NT2/D1 (cell line): ENCODE data around the gene VARS2.

Experiments used
- DNase-seq: peaks from one replicate; pipeline ENCODE4 v3.0.0-alpha.2; 2011; ENCODE audit warnings: low read depth, low spot score
- H3K27me3 ChIP-seq: 2 replicates; pipeline ENCODE4 v1.6.0; 2011; ENCODE audit warnings: mild to moderate bottlenecking; ENCODE audit not compliant: insufficient read length, insufficient read depth
- H3K36me3 ChIP-seq: 2 replicates; pipeline ENCODE4 v1.6.1; 2011; ENCODE audit warnings: mild to moderate bottlenecking, low read length, mixed read lengths; ENCODE audit not compliant: insufficient read depth, insufficient read length
- H3K4me1 ChIP-seq: 2 replicates; pipeline ENCODE4 v1.5.1; 2011; ENCODE audit not compliant: insufficient read depth, insufficient read length
- H3K4me3 ChIP-seq: 2 replicates; pipeline ENCODE4 v1.5.1; 2011; ENCODE audit warnings: low read depth; ENCODE audit not compliant: insufficient read length
- H3K9ac ChIP-seq: 2 replicates; pipeline ENCODE4 v1.6.0; 2011; ENCODE audit warnings: low read depth; ENCODE audit not compliant: insufficient read length
- H3K9me3 ChIP-seq: 2 replicates; pipeline ENCODE4 v1.5.1; 2011; ENCODE audit warnings: mild to moderate bottlenecking, low read length; ENCODE audit not compliant: insufficient read depth
- SUZ12 ChIP-seq: IDR thresholded peaks from 2 replicates; pipeline ENCODE4 v1.6.1; 2011; ENCODE audit not compliant: insufficient read length, insufficient read depth; ENCODE audit errors: extremely low read depth
- YY1 ChIP-seq: IDR thresholded peaks from 2 replicates; pipeline ENCODE4 v1.6.1; 2011; ENCODE audit not compliant: insufficient read length, insufficient read depth
- ZNF274 ChIP-seq: IDR thresholded peaks from 2 replicates; pipeline ENCODE4 v1.6.1; 2011; ENCODE audit warnings: mild to moderate bottlenecking, low read depth, low read length

The VARS2 gene

GRCh38 chr6:30885999-30886896, 27.8 kb upstream of the VARS2 start:
- Histone ChIP-seq H3K9me3 (no peaks in the 10 kb centered on the region), H3K27me3 (no peaks in the 10 kb centered on the region), H3K4me1 (peaks cover 19% of the 10 kb centered on the region), H3K9ac (peak overlapping the region; percentile 90), H3K36me3 (peaks cover 33% of the 10 kb centered on the region), H3K4me3 (peak overlapping the region; percentile 63)
- TF ChIP-seq ZNF274 (no peak), SUZ12 (no peak), YY1 (no peak)
- DNase-seq, result peak; percentile 90

GRCh38 chr6:30886897-30887255, 27.2 kb upstream of the VARS2 start:
- no peak for DNase-seq
- Histone ChIP-seq H3K36me3 (peaks cover 38% of the 10 kb centered on the region), H3K9me3 (no peaks in the 10 kb centered on the region), H3K9ac (peak overlapping the region; percentile 67), H3K4me3 (no peak overlapping the region), H3K27me3 (no peaks in the 10 kb centered on the region), H3K4me1 (peaks cover 14% of the 10 kb centered on the region)
- TF ChIP-seq SUZ12 (no peak), YY1 (no peak), ZNF274 (no peak)

- Histone ChIP-seq H3K4me1 (peaks cover 11% of the 10 kb centered on the region), H3K27me3 (no peaks in the 10 kb centered on the region), H3K9ac (no peak overlapping the region), H3K9me3 (no peaks in the 10 kb centered on the region), H3K4me3 (no peak overlapping the region), H3K36me3 (peaks cover 51% of the 10 kb centered on the region)
- DNase-seq, result no peak
- TF ChIP-seq ZNF274, result no peak
- no peak for TF ChIP-seq YY1
- no peak for TF ChIP-seq SUZ12
Measured at GRCh38 chr6:30887901-30888815, 25.9 kb upstream of the VARS2 start.

GRCh38 chr6:30888816-30889495, 25.1 kb upstream of the VARS2 start:
- H3K9ac ChIP-seq, result peak overlapping the region; percentile 21
- H3K4me3 ChIP-seq, result no peak overlapping the region
- no peaks in the 10 kb centered on the region for H3K9me3 ChIP-seq
- peaks cover 11% of the 10 kb centered on the region for H3K4me1 ChIP-seq
- DNase-seq, result no peak
- H3K36me3 ChIP-seq, result peaks cover 57% of the 10 kb centered on the region
- no peak for TF ChIP-seq SUZ12
- TF ChIP-seq YY1, result no peak
- no peak for TF ChIP-seq ZNF274
- no peaks in the 10 kb centered on the region for H3K27me3 ChIP-seq

GRCh38 chr6:30889496-30889885, 24.5 kb upstream of the VARS2 start:
- H3K27me3 ChIP-seq, result no peaks in the 10 kb centered on the region
- DNase-seq, result no peak
- H3K4me3 ChIP-seq, result no peak overlapping the region
- peaks cover 11% of the 10 kb centered on the region for H3K4me1 ChIP-seq
- peaks cover 63% of the 10 kb centered on the region for H3K36me3 ChIP-seq
- no peak overlapping the region for H3K9ac ChIP-seq
- H3K9me3 ChIP-seq, result no peaks in the 10 kb centered on the region
- TF ChIP-seq ZNF274 (no peak), YY1 (no peak), SUZ12 (no peak)

- Histone ChIP-seq H3K9me3 (no peaks in the 10 kb centered on the region), H3K9ac (no peak overlapping the region), H3K36me3 (peaks cover 66% of the 10 kb centered on the region), H3K27me3 (no peaks in the 10 kb centered on the region), H3K4me1 (peaks cover 9% of the 10 kb centered on the region), H3K4me3 (no peak overlapping the region)
- TF ChIP-seq SUZ12 (no peak), ZNF274 (no peak), YY1 (no peak)
- DNase-seq, result no peak
Measured at GRCh38 chr6:30889921-30890645, 24.0 kb upstream of the VARS2 start.
